ENCODE measurements around the gene EI24.
A peak's percentile ranks its signal among the peaks of the same experiment; 100 is the strongest.

Gene EI24

GRCh38 chr11:125623064-125623463 is 53.8 kb downstream of the EI24 start:
- H3K4me2 ChIP-seq (ENCODE audit: low read depth, low read length, poor library complexity, severe bottlenecking): no peak overlapping the region
- TF ChIP-seq EZH2phosphoT487 (IDR thresholded peaks at IDR 0.05; ENCODE audit: borderline replicate concordance) (no peak), CTCF (conservative IDR thresholded peaks at IDR 0.05; ENCODE audit: low read length) (no peak)
- H3K4me3 ChIP-seq (ENCODE audit: low read length, poor library complexity, severe bottlenecking): no peak overlapping the region

GRCh38 chr11:125624756-125625213 is 55.5 kb downstream of the EI24 start, which contains the start of gene CHEK1:
CHEK1 (plus strand) TSS chr11:125625163; CDS start chr11:125626769, 1,606 bp downstream.
- Histone ChIP-seq H3K4me2 (ENCODE audit: low read depth, low read length, poor library complexity, severe bottlenecking) (peak within 1 kb of the TSS; percentile 92), H3K36me3 (ENCODE audit: insufficient read depth, low read length) (peaks cover 27% of the 10 kb centered on the region; the same call in 1 of the 2 replicates), H3K9me2 (replicated peaks; ENCODE audit: low read depth, low read length) (no peaks in the 10 kb centered on the region), H2AFZ (ENCODE audit: low read length) (peak within 1 kb of the TSS; percentile 91), H3K9ac (ENCODE audit: low read depth, low read length, poor library complexity, severe bottlenecking) (peak within 1 kb of the TSS; percentile 91), H3K4me3 (ENCODE audit: low read length, poor library complexity, severe bottlenecking) (peak within 1 kb of the TSS; percentile 94), H3K4me1 (ENCODE audit: insufficient read depth, low read length, poor library complexity, severe bottlenecking) (peaks cover 30% of the 10 kb centered on the region), H3F3A (ENCODE audit: low read depth) (no peaks in the 10 kb centered on the region; the same call in 1 of the 2 replicates), H3K79me2 (ENCODE audit: insufficient read depth, low read length) (peaks cover 36% of the 10 kb centered on the region), H3K9me3 (ENCODE audit: insufficient read depth, low read depth, low read length) (no peaks in the 10 kb centered on the region), H3K27me3 (ENCODE audit: insufficient read depth, low read length, poor library complexity, severe bottlenecking) (no peaks in the 10 kb centered on the region), H4K20me1 (ENCODE audit: insufficient read depth, low read length, poor library complexity, severe bottlenecking) (peaks cover 32% of the 10 kb centered on the region)
- no peak for TF ChIP-seq EZH2phosphoT487 (IDR thresholded peaks at IDR 0.05; ENCODE audit: borderline replicate concordance)

More at GRCh38 chr11:125623064-125623463, 53.8 kb downstream of the EI24 start:
- H3K9ac ChIP-seq (ENCODE audit: low read depth, low read length, poor library complexity, severe bottlenecking): no peak overlapping the region
- peaks cover 43% of the 10 kb centered on the region; the same call in 1 of the 2 replicates for H3K36me3 ChIP-seq (ENCODE audit: insufficient read depth, low read length)
- no peaks in the 10 kb centered on the region for H3K27me3 ChIP-seq (ENCODE audit: insufficient read depth, low read length, poor library complexity, severe bottlenecking)
- no peaks in the 10 kb centered on the region for H3K9me3 ChIP-seq (ENCODE audit: insufficient read depth, low read depth, low read length)
- H3K9me2 ChIP-seq (replicated peaks; ENCODE audit: low read depth, low read length): no peaks in the 10 kb centered on the region
- peaks cover 22% of the 10 kb centered on the region for H3K4me1 ChIP-seq (ENCODE audit: insufficient read depth, low read length, poor library complexity, severe bottlenecking)
- no peak overlapping the region for H2AFZ ChIP-seq (ENCODE audit: low read length)
- H4K20me1 ChIP-seq (ENCODE audit: insufficient read depth, low read length, poor library complexity, severe bottlenecking): peaks cover 16% of the 10 kb centered on the region
- H3F3A ChIP-seq (ENCODE audit: low read depth): no peaks in the 10 kb centered on the region; the same call in 1 of the 2 replicates
- peaks cover 21% of the 10 kb centered on the region for H3K79me2 ChIP-seq (ENCODE audit: insufficient read depth, low read length)

GRCh38 chr11:125625225-125625629 is 56.0 kb downstream of the EI24 start:
- no peaks in the 10 kb centered on the region; the same call in 1 of the 2 replicates for H3F3A ChIP-seq (ENCODE audit: low read depth)
- H3K36me3 ChIP-seq (ENCODE audit: insufficient read depth, low read length): peaks cover 26% of the 10 kb centered on the region; the same call in 1 of the 2 replicates
- TF ChIP-seq EZH2phosphoT487 (IDR thresholded peaks at IDR 0.05; ENCODE audit: borderline replicate concordance) (no peak), CTCF (conservative IDR thresholded peaks at IDR 0.05; ENCODE audit: low read length) (no peak)

More at GRCh38 chr11:125625225-125625629, 56.0 kb downstream of the EI24 start:
- Histone ChIP-seq H4K20me1 (ENCODE audit: insufficient read depth, low read length, poor library complexity, severe bottlenecking) (peaks cover 37% of the 10 kb centered on the region), H3K79me2 (ENCODE audit: insufficient read depth, low read length) (peaks cover 40% of the 10 kb centered on the region), H3K9ac (ENCODE audit: low read depth, low read length, poor library complexity, severe bottlenecking) (peak overlapping the region; percentile 91), H3K27me3 (ENCODE audit: insufficient read depth, low read length, poor library complexity, severe bottlenecking) (no peaks in the 10 kb centered on the region), H3K4me2 (ENCODE audit: low read depth, low read length, poor library complexity, severe bottlenecking) (peak overlapping the region; percentile 92), H3K4me1 (ENCODE audit: insufficient read depth, low read length, poor library complexity, severe bottlenecking) (peaks cover 30% of the 10 kb centered on the region), H2AFZ (ENCODE audit: low read length) (peak overlapping the region; percentile 91), H3K9me3 (ENCODE audit: insufficient read depth, low read depth, low read length) (no peaks in the 10 kb centered on the region), H3K4me3 (ENCODE audit: low read length, poor library complexity, severe bottlenecking) (peak overlapping the region; percentile 94), H3K9me2 (replicated peaks; ENCODE audit: low read depth, low read length) (no peaks in the 10 kb centered on the region)

All from Loucy (cell line).